ENCODE results near the gene OCSTAMP. TPM values are rescaled to one million over a fixed set of nuclear protein-coding genes. Genes with fewer than 3 reads are reported as not detected.

The OCSTAMP gene, protein sequence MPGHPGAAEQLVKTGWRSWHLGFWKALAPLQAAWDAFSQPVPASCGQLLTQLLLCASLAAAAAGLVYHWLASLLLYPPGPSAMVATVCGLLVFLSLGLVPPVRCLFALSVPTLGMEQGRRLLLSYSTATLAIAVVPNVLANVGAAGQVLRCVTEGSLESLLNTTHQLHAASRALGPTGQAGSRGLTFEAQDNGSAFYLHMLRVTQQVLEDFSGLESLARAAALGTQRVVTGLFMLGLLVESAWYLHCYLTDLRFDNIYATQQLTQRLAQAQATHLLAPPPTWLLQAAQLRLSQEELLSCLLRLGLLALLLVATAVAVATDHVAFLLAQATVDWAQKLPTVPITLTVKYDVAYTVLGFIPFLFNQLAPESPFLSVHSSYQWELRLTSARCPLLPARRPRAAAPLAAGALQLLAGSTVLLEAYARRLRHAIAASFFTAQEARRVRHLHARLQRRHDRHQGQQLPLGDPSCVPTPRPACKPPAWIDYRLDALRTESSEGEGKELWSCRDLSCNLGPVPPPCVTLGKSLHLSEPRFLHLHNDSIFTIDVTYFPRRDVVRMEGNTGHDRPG
- total RNA-seq: under 1 TPM; 0.14 to 0.19 TPM

DNA sequence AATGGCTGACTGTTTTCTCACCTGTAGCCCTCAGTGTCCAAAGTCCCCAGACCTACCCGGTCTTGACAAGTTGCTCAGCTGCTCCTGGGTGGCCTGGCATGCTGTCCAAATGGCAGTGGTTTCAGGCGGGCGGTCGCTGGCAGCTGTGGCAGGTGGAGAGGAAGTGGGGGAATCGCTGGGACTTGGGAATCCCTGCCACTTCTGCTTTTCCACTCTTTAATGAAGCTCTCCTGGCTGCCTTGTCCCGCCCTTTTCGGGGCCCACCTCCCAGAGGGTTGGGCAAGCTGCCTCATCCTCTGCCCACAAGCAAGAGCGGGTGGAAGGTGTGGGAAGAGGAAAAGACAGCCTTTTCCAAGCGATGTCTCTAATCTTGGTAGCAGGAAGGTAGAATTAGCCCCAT, at the start of gene OCSTAMP:
Gene OCSTAMP, minus strand, starts transcription at position 194 of the 400 bp plus-strand sequence. Its CDS starts 94 bp downstream, at position 100.
- no peaks in the 10 kb centered on the region for H3K36me3 Mint-ChIP-seq (ENCODE audit: low read depth)
- CTCF ChIA-PET: interaction anchor here (0.6 to 2.8 kb wide), 8 partner anchors 8 to 343 kb away, joined by 3 to 11 read pairs (median 4); no protein-coding TSS in a partner anchor
- POLR2A ChIA-PET: interaction anchor here (0.6 kb wide), 1 partner anchor 149 kb away, joined by 3 read pairs; no protein-coding TSS in a partner anchor
- no peak within 1 kb of the TSS for H3K27ac Mint-ChIP-seq
- peaks cover 2% of the 10 kb centered on the region for H3K27me3 Mint-ChIP-seq
- no peak within 1 kb of the TSS for H3K4me3 Mint-ChIP-seq
- ATAC-seq: no peak
- intact Hi-C loops (cut with DNase I, micrococcal nuclease): no loop called here
- DNase-seq: no peak
- H3K4me1 Mint-ChIP-seq: peaks cover 28% of the 10 kb centered on the region
- H3K9me3 Mint-ChIP-seq (ENCODE audit: low read depth): no peaks in the 10 kb centered on the region

DNA sequence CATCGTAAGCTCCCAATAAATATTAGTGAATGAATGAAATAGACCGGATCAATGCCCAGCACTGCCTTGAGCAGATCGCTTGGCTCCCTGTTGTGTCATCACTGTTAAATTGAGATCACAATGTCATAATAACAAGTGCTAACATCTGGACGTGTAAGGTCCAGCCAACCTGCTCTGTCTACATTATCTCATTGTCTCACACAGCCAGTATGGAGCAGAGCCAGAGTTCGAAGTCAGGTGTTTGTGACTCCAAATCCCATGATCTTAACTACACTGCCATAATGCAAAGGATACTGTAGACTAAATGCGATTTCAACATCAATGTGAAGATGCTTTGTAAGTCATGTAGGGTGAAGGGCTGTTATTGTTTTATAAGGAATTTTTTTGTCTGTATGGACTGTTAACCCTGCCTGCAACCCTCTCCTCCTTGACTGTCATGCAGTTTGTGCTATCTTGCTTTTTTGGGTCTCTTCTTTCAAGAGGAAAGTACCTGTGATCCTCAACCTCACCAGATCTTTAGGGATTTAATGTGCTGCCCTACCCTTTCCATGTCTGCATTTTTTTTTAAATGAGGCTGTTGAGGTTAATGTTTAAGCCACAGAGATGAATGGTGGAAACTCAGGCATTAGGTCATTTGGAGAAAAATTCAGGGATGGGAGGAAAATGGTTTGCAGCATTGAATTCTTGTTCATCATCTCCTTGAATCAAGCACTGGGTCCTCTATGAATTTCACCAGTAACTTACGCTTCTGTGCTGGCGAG, 49.0 kb upstream of the OCSTAMP start:
- ATAC-seq: no peak
- H3K27me3 Mint-ChIP-seq: peaks cover 17% of the 10 kb centered on the region
- ChIA-PET POLR2A (no interaction called here), CTCF (interaction anchor here (0.6 kb wide), 1 partner anchor 27 kb away, joined by 3 read pairs; no protein-coding TSS in a partner anchor)
- no peak for DNase-seq
- no peaks in the 10 kb centered on the region for H3K36me3 Mint-ChIP-seq (ENCODE audit: low read depth)
- intact Hi-C loops (cut with DNase I, micrococcal nuclease): no loop called here
- no peaks in the 10 kb centered on the region for H3K9me3 Mint-ChIP-seq (ENCODE audit: low read depth)
- peaks cover 2% of the 10 kb centered on the region for H3K4me1 Mint-ChIP-seq
- H3K27ac Mint-ChIP-seq: no peak overlapping the region
- no peak overlapping the region for H3K4me3 Mint-ChIP-seq

DNA sequence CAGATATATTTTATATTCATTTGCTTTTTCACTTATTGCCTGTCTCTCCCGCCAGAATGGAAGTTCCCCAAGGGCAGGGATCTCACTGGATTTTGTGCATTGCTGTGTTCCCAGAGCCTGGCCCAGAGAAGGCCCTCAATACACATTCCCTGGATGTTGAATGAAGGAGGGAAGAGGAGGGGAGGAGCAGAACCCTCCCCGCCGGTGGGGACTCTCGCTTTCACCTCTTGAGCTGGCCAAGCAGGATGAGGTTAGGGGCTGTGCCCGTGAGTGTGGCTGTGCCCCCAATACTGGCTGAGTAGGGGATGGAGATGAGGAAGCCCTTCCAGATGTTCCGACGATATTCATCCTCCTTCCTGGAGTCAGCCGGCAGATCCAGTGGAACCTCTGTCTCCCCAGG, 45.5 kb upstream of the OCSTAMP start:
- intact Hi-C loops (cut with DNase I, micrococcal nuclease): no loop called here
- ATAC-seq: no peak
- H3K9me3 Mint-ChIP-seq (ENCODE audit: low read depth): no peaks in the 10 kb centered on the region
- ChIA-PET POLR2A (no interaction called here), CTCF (interaction anchor here (0.6 to 1.2 kb wide), 4 partner anchors 10 to 1541 kb away, joined by 3 to 4 read pairs (median 3); partner anchors contain the start of gene ZNF334)
- H3K36me3 Mint-ChIP-seq (ENCODE audit: low read depth): no peaks in the 10 kb centered on the region
- H3K27ac Mint-ChIP-seq: no peak overlapping the region
- H3K4me3 Mint-ChIP-seq: no peak overlapping the region
- DNase-seq: no peak
- H3K4me1 Mint-ChIP-seq: no peaks in the 10 kb centered on the region
- H3K27me3 Mint-ChIP-seq: peaks cover 17% of the 10 kb centered on the region

DNA sequence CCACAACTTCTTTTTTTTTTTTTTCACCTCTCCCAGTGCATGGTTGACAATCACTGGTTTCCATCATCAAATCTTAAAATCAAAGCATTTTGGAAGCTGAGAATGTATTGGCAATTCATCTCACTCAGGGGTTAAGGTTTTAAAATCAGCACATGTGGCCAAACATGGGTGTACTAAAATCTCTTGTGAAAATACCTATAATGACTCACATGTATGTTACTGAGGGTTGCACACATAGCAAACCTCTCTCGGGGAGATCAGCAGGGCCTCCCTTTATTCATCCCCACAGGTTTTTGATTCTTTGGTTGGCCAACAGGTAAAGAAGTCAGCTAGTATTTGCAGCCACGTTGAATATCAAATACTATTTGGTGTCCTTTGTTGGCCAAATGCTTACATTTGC, 44.3 kb upstream of the OCSTAMP start:
- ChIA-PET POLR2A (no interaction called here), CTCF (interaction anchor here (0.5 to 1.0 kb wide), 3 partner anchors 81 to 566 kb away, joined by 3 read pairs; partner anchors contain the start of gene ZNF334)
- no peak overlapping the region for H3K27ac Mint-ChIP-seq
- peaks cover 17% of the 10 kb centered on the region for H3K27me3 Mint-ChIP-seq
- H3K4me3 Mint-ChIP-seq: no peak overlapping the region
- ATAC-seq (no peak), DNase-seq (no peak)
- intact Hi-C loops (cut with DNase I, micrococcal nuclease): no loop called here
- H3K9me3 Mint-ChIP-seq (ENCODE audit: low read depth): no peaks in the 10 kb centered on the region
- H3K4me1 Mint-ChIP-seq: no peaks in the 10 kb centered on the region
- no peaks in the 10 kb centered on the region for H3K36me3 Mint-ChIP-seq (ENCODE audit: low read depth)

DNA sequence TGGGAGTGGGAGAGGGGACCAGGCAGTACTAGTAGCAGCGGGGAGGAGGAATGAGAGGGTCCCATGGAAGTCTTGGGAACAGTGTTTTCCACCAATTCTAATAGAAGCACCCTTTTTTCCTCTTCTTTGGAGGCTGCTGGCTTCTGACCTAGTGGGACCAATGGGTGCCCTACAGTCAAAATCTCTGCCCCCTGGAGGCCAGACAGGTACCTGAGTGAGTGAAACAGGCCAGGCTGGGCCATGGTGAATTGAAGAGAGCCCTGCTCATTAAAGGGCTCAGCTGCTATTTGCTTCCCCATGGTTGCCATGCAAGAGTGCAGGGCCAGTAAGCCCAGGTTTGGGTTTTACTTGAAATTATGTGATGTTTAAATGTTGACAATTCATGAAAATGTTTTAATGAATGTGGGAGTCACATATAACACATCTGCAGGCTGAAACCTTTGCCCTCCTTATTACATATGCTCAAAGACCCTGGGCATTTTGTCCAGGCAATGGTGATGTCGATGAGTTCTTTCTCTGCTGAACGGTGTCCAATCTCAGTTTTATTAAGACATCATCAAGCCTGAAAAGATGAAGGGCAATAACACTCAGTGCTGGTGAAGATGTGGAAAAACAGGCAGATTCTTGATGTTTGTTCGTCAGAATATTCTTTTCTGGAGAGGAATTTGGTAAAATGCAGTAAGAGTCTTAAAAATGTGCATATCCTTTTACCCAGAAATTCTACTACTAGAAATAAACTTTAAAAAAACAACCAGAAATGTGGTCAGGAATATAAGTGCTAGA, 42.3 kb upstream of the OCSTAMP start:
- Mint-ChIP-seq H3K27me3 (peaks cover 8% of the 10 kb centered on the region), H3K4me3 (no peak overlapping the region), H3K9me3 (ENCODE audit: low read depth) (no peaks in the 10 kb centered on the region), H3K27ac (no peak overlapping the region), H3K4me1 (no peaks in the 10 kb centered on the region), H3K36me3 (ENCODE audit: low read depth) (no peaks in the 10 kb centered on the region)
- ATAC-seq: no peak
- ChIA-PET CTCF (no interaction called here), POLR2A (no interaction called here)
- DNase-seq: peak; percentile 17
- intact Hi-C loops (cut with DNase I, micrococcal nuclease): no loop called here

DNA sequence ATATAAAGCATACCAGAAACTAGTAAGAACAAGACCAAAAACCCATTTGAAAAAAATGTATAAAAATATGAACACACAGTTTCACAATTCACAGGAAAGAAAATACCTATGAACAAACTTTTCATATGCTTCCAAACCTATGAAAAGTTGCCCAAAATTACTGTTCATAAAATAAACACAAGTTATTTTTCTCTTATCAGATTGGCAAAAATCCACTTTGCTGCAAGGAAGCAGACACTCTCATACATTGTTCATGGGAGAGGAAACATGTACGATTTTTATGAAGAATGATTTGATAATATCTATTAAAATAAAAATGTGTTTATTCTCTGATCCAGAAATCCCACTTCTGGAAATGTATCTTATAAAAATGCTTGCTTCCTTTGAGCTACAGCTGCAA, 40.0 kb upstream of the OCSTAMP start:
- Mint-ChIP-seq H3K36me3 (ENCODE audit: low read depth) (no peaks in the 10 kb centered on the region), H3K9me3 (ENCODE audit: low read depth) (no peaks in the 10 kb centered on the region), H3K4me3 (no peak overlapping the region), H3K27ac (no peak overlapping the region), H3K4me1 (no peaks in the 10 kb centered on the region), H3K27me3 (peaks cover 6% of the 10 kb centered on the region)
- DNase-seq (no peak), ATAC-seq (no peak)
- CTCF ChIA-PET: interaction anchor here (0.6 to 0.8 kb wide), 2 partner anchors 41 to 76 kb away, joined by 3 read pairs; no protein-coding TSS in a partner anchor
- POLR2A ChIA-PET: no interaction called here
- intact Hi-C loops (cut with DNase I, micrococcal nuclease): no loop called here

DNA sequence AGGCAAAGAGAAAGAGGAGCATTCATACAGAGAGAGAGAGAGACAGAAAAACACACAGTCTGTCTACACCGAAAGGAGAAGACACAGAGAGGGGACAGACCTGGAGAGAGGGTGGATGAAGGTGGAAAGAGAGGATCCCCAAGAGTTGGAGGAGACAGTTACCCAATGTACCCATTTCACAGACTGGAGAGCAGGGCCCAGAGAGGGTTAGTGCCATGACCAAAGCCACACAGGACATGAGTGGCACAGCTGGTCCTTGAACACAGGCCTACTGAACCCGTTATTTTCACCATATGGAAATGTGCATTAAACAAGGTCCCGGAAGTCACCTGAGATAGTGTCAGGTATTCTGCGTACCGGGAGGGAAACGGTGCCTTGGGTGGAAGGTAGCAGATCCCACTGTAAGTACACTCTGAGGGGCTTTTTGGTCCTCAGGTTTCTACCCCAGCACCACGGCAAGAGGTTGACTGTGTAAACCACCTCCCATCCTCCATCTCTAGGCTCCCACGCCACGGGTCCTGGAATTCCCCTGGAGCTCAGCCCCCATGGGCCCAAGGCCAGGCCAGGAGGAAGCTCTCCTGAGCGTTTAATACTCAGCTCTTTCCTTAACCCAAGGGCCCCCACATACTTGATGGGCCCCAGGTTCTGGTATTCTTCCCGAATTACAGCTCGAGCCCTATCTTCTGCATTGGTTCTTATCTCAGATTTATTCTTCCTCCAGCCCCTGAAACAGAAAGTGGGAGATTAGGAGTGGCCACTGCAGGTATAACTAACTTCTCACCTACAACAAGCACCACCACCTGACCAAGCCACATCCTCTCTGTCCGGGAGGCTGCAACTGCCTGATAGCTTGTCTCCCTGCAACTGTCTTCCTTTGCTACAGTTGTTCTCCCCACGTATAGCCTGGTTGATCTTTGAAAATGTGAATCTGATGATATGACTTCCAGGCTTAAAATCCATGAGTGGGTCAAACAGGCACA, 38.4 kb upstream of the OCSTAMP start:
- CTCF ChIA-PET: no interaction called here
- Mint-ChIP-seq H3K9me3 (ENCODE audit: low read depth) (no peaks in the 10 kb centered on the region), H3K27me3 (peaks cover 5% of the 10 kb centered on the region), H3K36me3 (ENCODE audit: low read depth) (no peaks in the 10 kb centered on the region), H3K4me3 (no peak overlapping the region), H3K27ac (no peak overlapping the region), H3K4me1 (no peaks in the 10 kb centered on the region)
- DNase-seq (no peak), ATAC-seq (no peak)
- POLR2A ChIA-PET: no interaction called here
- intact Hi-C loops (cut with DNase I, micrococcal nuclease): no loop called here

DNA sequence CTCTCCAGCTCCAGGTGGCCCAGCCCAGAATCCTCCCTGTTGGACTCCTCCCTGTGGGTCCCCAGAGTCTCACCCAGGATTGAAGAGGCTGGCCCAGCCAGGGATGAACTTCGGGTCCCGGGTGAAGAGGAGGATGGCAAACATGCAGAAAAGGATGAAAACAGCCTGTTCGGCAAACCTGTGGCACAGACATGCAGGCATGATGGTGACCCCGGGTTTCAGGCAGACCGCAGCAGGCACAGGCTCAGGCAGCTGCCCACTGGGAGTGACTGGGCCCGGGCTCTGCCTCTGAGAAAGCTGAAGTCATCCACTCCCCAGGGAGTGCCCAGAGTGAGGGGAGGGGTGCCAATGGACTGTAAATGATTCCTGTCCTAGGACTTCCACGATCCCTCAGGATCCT, 37.5 kb upstream of the OCSTAMP start:
- Mint-ChIP-seq H3K4me3 (no peak overlapping the region), H3K4me1 (no peaks in the 10 kb centered on the region), H3K27ac (no peak overlapping the region), H3K36me3 (ENCODE audit: low read depth) (no peaks in the 10 kb centered on the region), H3K27me3 (peaks cover 5% of the 10 kb centered on the region), H3K9me3 (ENCODE audit: low read depth) (no peaks in the 10 kb centered on the region)
- DNase-seq (no peak), ATAC-seq (no peak)
- intact Hi-C loops (cut with DNase I, micrococcal nuclease): no loop called here
- POLR2A ChIA-PET: no interaction called here
- CTCF ChIA-PET: no interaction called here

DNA sequence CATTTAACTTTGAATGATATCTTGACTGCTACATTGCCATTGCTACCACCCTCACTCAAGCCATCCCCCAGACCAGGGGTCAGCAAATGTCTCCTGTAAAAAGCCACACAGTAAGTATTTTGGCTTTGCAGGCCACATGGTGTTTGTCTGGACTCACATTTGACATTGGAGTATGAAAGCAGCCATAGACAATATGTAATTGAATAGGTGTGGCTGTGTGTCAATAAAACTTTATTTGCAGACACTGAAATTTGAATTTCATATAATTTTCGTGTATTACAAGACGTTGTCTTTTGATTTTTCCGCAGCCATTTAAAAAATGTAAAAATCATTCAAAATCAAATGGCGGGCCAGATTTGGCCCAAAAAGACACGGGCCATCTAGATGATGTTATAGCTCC, 36.3 kb upstream of the OCSTAMP start:
- intact Hi-C loops (cut with DNase I, micrococcal nuclease): no loop called here
- POLR2A ChIA-PET: no interaction called here
- no peak overlapping the region for H3K27ac Mint-ChIP-seq

DNA sequence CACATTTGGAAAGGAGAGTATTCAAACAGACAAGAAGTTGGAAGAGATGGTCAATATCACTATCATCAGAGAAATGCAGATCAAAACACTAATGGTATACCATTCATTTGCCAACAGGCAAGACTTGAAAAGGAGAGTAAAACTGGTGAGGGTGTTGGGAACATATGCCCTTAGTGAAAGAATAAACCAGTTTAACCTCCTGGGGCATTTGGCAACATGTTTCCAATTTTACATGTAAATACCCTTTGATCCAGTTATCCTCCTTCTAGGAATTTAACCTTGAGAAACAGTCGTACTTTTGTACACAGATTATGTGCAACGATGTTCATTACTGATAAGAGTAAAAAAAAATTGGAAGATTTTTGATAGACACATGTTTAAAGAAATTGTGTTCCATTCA, 34.1 kb upstream of the OCSTAMP start:
- Mint-ChIP-seq H3K4me1 (no peaks in the 10 kb centered on the region), H3K27me3 (peaks cover 7% of the 10 kb centered on the region), H3K36me3 (ENCODE audit: low read depth) (no peaks in the 10 kb centered on the region), H3K27ac (no peak overlapping the region), H3K9me3 (ENCODE audit: low read depth) (no peaks in the 10 kb centered on the region), H3K4me3 (no peak overlapping the region)
- POLR2A ChIA-PET: no interaction called here
- DNase-seq (no peak), ATAC-seq (no peak)
- CTCF ChIA-PET: no interaction called here
- intact Hi-C loops (cut with DNase I, micrococcal nuclease): no loop called here

More for the DNA sequence above, 36.3 kb upstream of the OCSTAMP start:
- ATAC-seq: no peak
- Mint-ChIP-seq H3K36me3 (ENCODE audit: low read depth) (no peaks in the 10 kb centered on the region), H3K4me3 (no peak overlapping the region), H3K9me3 (ENCODE audit: low read depth) (no peaks in the 10 kb centered on the region), H3K27me3 (peaks cover 1% of the 10 kb centered on the region), H3K4me1 (no peaks in the 10 kb centered on the region)
- no peak for DNase-seq
- CTCF ChIA-PET: interaction anchor here (0.7 to 1.1 kb wide), 4 partner anchors 10 to 208 kb away, joined by 3 to 4 read pairs (median 4); partner anchors contain the start of gene OCSTAMP

Measured in activated CD4-positive, alpha-beta T cell treated with anti-CD3 and anti-CD28 coated beads for 36 hours (primary cell).